HG03575 (cell line): ENCODE measurements around the gene APCDD1L.
"Not testable (repeated sequence)": the region's sequence is repeated elsewhere in the genome, so short reads cannot be mapped to it uniquely, and the experiment has no call there.

ENCODE experiments used
- ATAC-seq: cut with Tn5 transposase; IDR thresholded peaks from one replicate; pipeline ENCODE4 v1.9.1; 2021; ENCODE audit not compliant: unreplicated experiment, insufficient number of reproducible peaks, low FRiP score; ENCODE audit errors: extremely low read depth

APCDD1L gene

GRCh38 chr20:58519940-58520712 lies 4.9 kb upstream of the APCDD1L start:
- no peak for ATAC-seq

- ATAC-seq: no peak
Measured at GRCh38 chr20:58518896-58519593, 3.8 kb upstream of the APCDD1L start.

DNA sequence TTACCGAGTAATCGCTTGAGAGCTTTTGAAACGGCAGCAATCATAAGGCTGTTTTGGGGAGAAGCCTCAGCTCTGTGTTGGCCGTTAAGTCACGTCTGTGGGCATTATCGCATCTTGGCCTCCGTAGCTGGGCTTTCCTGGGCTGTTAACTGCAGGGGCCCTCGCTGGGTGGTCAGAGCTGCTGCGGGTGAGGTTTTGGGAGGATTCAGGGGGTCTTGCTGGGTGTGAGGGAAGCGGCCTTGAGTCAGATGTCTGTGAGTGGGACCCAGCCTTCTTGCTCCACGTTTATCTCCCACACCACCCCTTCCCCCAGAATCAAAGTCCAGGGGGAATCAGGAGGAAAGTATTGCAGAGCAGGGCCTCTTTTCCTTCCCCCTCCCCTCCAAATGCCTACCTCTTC lies 3.2 kb upstream of the APCDD1L start:
- ATAC-seq: no peak

DNA sequence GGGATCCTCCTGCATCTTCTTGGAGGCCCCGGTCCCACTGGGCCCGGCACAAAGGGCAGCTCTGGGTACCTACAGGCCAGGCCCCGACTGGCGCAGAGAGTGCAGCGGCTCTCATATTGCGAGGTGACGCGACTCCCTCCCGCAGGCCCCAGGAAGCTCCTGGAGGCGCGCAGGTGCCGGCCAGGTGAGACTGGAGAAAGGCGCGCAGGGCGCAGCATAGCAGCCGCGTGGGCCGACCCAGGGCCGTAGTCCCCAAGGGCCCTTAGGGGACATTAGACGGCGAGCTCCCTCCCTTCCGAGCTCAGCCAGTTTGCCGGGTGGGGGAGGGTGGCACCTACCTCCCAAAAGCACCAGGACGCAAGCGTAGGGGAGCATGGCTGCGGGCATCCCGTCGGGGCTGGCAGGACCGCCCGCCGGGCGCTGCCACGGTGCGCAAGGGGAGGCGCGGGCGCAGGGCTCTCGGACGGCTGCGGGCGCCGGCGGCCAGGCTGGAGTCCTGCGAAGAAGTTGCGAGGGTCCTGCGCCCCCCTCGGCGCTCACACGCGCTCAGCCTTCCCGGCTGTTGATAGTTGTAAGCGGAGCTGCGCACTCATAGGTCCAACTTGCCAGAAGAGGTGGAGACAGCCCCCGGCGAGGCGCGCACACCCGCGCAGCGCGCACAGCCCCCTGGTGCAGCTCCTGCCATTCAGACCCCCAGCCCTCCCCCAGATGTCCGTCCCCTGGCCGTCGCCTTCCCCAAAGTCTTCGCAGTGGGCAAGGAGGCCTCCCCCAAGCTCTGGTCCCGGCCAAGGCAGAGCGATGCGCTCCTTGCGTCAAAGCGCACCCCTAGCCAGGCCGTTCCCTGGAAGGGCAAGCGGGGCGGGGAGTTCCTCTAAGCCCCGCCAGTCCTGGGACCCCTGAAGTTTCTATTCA lies 622 bp downstream of the APCDD1L start:
- no peak for ATAC-seq

- ATAC-seq: no peak
Measured at GRCh38 chr20:58513580-58514285, 1.5 kb downstream of the APCDD1L start.

GRCh38 chr20:58512808-58513552 lies 2.2 kb downstream of the APCDD1L start:
- no peak for ATAC-seq

- no peak for ATAC-seq
Measured at GRCh38 chr20:58511861-58512260, 3.3 kb downstream of the APCDD1L start.

DNA sequence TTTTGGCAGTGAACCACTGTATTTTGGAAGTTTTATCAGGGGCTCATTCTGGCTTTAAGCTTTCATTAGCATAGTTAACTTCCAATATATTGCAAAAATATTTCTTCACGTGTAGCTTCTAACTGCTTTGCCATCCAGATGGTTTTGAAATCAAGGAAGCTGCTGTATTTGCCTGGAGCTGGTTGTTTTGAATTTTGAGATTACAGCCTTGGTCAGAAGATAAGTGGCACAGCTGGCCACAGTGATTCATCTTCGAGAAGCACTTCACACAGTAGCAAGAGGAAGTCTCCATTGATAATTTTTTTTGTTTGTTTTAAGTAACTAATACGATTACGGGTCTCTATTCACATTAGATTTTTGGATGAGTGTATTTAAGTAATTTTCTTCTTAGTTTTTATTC lies 3.8 kb downstream of the APCDD1L start:
- no peak for ATAC-seq

- ATAC-seq: no peak
Measured at GRCh38 chr20:58510921-58511320, 4.3 kb downstream of the APCDD1L start.

DNA sequence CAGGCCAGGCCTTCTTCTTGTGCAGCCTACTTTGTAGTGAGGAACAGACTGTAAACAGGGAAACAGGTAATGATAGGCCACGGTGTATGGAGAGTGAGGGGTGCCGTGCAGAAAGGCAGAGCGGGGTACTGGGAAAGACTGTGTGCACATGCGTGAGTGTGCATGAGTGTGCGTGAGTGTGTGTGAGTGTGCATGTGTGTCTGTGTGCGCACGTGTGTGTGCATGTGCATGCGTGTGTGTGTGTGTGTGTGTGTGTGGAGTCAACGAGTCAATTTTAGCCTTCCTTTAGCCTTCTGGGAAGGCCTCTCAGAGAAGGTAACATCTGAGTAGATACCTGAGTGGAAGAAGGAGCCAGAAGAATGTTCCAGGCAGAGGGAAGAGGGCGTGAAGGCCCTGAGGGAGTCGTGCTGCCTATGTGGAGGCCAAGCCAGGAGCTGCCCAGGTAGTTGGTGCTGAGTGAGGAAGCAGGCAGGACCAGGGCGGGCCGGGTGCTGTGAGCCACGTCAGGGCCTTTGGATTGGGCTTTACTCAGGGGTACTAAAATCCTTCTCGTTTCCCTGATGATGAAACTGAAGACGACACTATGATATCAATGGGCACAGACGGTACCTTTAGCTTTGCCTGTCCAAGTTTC lies 6.3 kb downstream of the APCDD1L start:
- no peak for ATAC-seq

- not testable (repeated sequence) for ATAC-seq
Measured at GRCh38 chr20:58506999-58507398, 8.2 kb downstream of the APCDD1L start.

DNA sequence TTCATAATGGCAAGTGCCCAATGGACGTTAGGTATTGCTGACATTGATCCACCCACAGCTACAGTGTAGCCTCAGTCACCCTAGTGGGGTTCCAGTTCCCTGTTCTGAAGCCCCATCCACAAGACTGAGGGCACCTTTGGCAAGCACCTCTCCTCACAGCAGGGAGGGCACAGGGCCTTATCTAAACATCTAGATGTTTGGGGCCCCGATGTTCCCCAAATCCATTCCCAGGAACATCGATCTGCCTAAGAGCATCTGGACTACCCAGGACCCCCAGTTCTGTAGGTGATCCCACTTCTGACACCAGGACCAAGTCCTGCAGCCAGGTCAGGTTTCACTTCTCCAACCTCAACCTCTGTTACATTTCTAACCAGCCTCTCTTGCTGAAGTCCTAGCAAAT lies 10.6 kb downstream of the APCDD1L start:
- ATAC-seq: no peak

DNA sequence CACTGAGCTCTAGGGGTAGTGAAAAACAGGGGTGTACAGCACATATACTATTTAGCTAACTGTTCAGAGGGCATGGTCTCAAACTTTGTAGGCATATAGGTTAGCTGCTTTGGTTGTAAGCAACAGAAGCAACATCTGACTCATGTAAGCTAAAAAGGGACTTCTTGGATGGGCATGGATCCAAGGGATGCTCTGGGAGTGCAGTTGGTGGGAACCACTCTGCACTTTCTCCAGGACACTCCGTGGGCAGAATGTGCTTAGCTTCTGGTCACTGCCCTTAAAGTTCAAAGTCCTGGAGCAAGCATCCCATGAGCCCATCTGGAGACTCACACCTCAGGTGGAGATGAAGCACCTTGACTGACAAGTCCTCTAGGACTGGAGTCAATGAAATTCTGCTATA lies 11.5 kb downstream of the APCDD1L start:
- ATAC-seq: no peak

- no peak for ATAC-seq
Measured at GRCh38 chr20:58500256-58500655, 14.9 kb downstream of the APCDD1L start.

DNA sequence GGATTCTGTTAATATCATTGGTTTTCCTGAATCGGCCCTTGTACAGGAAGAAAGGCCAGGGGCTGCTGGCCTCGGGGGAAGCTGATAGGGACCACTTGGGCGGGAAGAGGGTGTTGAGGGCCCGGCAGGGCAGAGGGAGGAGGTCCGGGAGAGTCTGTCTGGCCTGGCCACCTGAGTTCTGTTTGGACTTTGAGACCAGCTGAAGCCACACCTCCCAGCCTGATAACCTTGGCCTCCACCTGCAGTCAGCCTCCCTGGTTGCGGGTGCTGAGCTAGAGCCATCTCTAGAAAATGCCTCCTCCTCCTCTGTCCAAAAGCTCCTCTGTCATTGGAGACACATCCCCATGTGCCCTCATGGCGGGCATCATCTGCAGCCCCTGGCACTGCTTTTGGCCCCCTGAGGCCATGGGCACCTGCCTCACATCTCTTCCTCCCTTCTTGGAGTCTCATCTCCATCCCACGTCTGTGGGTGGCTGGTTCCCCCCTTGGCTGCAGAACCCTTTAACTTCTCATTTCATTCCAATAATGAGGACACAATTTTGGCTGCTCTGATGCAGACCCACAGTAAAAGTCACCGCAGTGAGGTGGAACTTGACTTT lies 16.6 kb downstream of the APCDD1L start:
- no peak for ATAC-seq

DNA sequence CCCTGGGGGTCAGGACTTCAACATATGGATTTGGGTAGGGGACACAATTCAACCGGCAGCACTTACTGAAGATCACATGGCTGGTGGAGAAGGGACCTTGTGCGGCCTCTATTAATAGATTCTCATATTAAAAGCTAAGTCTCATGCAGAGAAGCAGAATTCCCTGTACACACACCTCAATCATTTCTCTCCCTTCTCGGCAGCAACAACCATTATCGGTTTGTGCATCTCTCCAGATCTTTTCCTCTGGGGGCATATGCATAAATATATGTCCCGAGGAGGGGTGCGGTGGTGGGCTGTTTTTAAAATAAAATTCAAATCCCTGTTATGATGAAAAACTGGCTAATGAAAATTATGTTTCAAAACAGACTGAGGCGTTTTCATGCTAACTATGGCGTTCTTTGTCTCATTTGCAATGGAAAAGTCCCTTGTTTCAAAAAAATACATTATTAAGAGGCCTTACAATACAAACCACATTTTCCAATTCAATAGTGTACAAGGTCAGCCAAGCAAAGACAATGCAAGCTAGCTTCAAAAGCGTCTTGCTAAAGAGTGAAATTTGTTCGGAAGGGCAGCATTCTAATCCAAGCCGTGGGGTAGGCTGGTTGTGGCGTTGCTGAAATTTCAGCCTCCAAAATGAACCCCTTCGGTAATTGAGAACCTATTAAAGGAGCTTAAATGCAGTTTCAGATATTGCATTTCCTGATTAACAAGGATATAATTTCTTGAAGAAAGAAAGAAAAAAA lies 17.3 kb downstream of the APCDD1L start:
- no peak for ATAC-seq

DNA sequence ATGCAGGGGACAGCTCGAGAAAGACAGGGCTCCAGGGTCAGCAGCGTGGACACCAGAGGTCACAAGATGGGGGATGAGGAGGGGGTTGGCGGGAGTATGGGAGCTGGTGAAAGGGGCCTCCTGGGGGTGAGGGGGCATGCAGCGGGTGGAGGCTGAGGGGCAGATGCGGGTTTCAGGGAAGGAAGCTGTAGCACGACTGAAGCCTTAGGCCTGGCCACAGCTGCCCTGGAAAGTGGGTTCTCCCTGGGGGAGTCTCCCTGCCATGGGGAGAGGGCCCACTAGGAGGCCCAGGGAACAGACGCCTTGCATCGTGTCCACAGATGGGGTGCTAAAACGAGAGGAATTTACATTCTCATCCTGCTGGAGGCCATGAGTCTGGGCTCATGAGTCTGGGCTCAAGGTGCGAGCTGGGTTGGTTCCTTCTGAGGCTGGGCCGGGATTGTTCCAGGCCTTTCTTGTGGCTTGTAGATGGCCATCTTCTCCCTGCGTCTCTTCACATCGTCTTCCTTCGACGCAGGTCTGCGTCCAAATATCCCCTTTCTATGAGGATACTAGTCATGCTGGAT lies 18.0 kb downstream of the APCDD1L start:
- ATAC-seq: no peak
